Esophagus muscularis mucosa (tissue), 3 donors: ENCODE results near the gene BRD3.
A peak's percentile ranks its signal among the peaks of the same experiment; 100 is the strongest.

Source experiments
- POLR2A ChIP-seq: fragments of 450-650 bp; IDR thresholded peaks from one replicate; pipeline ENCODE4 v1.6.1; 2017; ENCODE audit warnings: antibody characterized with exemption, moderate library complexity, mild to moderate bottlenecking, low read depth
- TF ChIP-seq, protein P1 (sequence below), 3 experiments: fragments of 200-600 bp in 2 of 3; fragments of 450-650 bp in 1 of 3; sonication (generic) in 2 of 3; IDR thresholded peaks; one replicate each; pipeline ENCODE4 v1.5.1; 2017 to 2019; ENCODE audit warnings: antibody characterized with exemption in 3 of 3, mild to moderate bottlenecking in 2 of 3, moderate library complexity in 1 of 3

DNA sequence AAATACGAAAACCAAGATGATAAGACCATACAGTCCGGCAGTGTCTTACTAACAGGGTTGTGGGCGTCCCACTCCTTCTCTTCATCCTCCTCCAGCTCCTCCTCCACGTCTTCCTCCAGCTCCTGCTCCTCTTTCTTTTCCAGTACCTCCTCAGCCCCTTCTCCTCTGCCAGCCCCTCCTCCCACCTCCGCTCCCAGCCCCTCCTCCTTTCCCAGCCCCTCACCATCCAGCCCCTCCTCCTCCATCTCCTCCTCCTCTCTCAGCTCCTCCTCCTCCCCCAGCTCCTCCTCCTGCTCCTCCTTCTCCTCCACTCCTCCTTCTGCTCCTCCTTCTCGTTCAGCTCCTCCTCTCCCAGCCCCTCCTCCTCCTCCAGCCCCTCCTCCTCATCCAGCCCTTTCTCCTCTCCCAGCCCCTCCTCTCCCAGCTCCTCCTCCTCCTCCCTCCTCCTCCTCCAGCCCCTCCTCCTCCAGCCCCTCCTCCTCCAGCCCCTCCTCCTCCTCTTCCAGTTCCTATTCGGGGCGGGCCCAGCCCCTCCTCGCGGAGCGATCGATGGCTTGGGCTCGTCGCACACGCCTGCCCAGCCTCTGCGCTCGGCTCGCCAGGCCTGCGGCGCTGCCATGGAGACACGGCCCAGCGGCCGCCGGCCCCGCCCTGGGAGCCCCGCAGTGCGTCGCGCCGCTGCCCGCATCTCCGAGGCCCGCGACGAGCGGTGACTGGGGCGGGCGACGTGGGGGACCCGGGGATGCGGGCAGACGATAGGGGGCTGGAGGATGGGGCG, 42.8 kb downstream of the BRD3 start, which contains the start of gene BRD3OS:
- TF ChIP-seq, protein P1, sequence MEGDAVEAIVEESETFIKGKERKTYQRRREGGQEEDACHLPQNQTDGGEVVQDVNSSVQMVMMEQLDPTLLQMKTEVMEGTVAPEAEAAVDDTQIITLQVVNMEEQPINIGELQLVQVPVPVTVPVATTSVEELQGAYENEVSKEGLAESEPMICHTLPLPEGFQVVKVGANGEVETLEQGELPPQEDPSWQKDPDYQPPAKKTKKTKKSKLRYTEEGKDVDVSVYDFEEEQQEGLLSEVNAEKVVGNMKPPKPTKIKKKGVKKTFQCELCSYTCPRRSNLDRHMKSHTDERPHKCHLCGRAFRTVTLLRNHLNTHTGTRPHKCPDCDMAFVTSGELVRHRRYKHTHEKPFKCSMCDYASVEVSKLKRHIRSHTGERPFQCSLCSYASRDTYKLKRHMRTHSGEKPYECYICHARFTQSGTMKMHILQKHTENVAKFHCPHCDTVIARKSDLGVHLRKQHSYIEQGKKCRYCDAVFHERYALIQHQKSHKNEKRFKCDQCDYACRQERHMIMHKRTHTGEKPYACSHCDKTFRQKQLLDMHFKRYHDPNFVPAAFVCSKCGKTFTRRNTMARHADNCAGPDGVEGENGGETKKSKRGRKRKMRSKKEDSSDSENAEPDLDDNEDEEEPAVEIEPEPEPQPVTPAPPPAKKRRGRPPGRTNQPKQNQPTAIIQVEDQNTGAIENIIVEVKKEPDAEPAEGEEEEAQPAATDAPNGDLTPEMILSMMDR (IDR thresholded peaks at IDR 0.05), result peak in 1 of 3 experiments; percentile 31
- TF ChIP-seq POLR2A, result no peak
